DLD1 (cell line): ENCODE results near the gene SLC7A7.

Experiments
- in situ Hi-C: cut with HindIII; loops from 2 replicates; pipeline ENCODE4 v1.10.0; 2017; ENCODE audit warnings: low sequenced_read_pairs

Gene SLC7A7

DNA sequence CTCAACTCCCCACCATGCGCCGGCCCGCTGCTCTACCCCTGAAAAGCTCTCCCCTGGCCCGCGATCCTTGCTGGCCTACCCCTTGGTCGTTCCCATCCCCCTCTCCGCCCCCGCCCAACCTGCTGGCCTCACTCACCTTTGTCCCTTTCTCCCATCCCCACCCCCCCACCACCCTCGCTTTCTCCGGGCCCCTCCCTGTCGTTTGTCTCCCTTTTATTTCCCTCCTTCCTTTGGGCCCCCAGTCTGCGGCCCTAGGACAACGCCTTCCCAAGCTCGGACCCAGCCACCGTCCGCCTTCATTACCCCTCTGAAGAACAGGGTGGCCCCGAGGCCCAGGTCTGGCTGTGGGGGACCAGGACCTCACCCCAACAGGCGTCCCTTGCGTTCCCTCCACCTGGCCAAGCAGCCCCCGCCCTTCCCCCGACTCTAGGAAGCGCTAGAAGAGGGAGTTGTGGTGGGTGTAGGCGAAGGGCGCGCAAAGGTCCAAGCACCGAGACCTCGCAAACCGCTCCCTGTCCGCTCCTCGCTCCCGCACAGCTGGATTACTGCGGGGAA lies 6.9 kb upstream of the SLC7A7 start:
- in situ Hi-C loops = no loop called here

GRCh38 chr14:22821193-22822015 lies 6.2 kb upstream of the SLC7A7 start:
- in situ Hi-C loops = no loop called here

GRCh38 chr14:22820731-22821130 lies 5.5 kb upstream of the SLC7A7 start:
- in situ Hi-C loops = no loop called here

DNA sequence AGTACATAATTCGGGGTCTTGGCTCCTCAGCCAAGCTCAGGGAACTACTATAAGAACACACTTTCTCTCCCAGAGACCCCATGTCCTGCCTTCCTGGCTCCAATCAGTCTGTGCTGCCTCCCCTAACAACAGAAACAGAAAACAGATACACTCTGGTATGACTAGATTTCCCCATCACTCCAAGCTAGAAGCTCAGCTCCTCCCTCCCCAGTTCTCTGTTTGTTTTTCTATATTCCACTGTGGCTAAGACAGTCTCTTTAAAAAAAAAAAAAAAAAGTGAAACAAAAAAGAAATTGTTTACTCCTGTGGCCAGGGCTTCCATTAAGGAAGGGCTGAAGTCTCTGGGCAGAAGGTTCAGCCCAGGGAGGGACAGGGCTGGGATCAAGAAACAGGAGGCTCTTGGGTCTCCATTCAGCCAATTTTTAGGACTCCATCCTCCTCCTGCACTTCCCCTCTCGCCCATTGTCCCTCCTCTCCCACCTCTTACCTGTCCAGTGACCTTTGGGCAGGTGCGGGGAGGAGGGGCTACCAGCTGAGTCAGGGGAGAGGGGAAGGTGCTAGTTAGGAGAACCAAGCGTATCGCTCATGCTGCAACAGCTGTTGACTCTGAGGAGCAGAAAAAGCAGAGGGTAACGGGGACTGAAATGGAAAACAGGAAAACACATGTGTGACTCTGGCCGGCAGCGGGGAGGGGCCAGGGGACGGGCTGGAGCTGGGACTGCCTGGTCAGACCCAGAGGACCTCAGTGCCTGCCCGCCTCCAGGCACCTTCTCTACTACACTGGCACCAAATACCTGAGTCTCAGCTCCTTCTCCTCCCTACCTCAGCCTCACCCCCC lies 4.1 kb upstream of the SLC7A7 start:
- in situ Hi-C loops = no loop called here

DNA sequence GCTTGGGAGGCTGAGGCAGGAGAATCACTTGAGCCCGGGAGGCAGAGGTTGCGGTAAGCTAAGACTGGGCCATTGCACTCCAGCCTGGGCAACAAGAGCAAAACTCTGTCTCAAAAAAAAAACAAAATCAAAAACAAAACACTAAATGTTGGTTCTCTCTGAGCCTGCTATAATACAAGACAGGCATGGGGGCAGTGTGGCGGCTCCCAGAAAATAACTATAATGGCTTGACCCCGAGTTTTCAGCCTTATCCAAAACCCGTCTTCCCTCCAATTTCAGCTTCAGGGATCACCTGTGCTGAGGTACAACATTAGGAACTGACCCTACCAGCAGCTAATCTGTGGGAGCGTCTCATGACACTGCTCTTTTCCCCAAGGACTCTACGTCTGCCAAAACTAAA lies 862 bp downstream of the SLC7A7 start:
- in situ Hi-C loops = no loop called here

DNA sequence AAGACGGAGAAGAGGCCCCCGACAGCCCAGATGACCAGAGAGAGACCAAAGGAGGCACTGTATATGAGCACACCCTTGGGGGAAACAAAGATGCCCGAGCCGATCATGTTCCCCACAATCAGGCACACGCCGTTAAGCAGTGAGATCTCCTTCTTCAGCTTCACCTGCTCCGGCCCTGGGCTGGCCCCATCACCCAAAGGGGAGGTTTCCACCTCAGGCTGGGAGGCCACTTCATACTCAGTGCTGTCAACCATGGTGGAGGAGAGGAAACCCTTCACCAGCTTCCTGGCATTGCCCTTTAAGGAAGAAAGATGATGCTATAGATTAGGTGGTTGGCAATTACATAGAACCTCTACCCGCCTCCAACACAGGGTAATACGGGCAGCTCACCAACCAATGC lies 2.1 kb downstream of the SLC7A7 start:
- in situ Hi-C loops = no loop called here

GRCh38 chr14:22812744-22813143 lies 2.5 kb downstream of the SLC7A7 start:
- in situ Hi-C loops = no loop called here

GRCh38 chr14:22811722-22812121 lies 3.5 kb downstream of the SLC7A7 start:
- in situ Hi-C loops = no loop called here

DNA sequence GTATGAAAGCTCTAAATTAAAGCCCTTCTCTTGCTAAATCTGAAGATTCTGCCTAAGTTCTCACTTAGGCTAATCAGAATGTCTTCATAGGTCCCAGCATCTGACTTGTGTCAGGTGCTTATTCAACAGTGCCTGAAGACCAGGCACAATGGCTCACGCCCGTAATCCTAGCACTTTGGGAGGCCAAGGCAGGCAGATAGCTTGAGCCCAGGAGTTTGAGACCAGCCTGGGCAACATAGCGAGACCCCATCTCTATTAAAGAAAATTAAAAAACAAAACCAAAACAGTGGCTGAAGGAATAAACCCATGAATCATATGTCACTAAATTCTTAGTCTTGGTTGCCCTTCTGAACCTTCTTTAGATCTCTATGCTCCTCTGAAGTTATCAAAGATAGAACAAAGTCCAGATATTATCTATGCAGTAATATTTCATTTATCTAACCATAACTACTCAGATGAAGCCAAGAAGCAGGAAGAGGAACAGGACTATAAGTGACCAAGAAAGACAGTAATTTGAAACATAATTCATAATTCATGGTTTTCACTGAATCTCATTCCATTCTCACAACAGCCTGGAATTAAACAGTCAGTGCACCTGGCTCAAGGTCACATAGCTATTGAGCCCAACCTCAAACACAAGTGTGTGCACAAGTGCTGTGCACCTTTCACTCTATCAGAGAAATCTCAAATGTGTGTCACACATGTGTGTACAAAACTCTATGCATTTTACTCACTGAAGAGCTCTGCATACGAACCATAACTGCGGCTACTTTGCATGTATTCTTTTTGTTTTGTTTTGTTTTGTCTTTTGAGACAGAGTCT lies 6.6 kb downstream of the SLC7A7 start:
- in situ Hi-C loops = loop anchor here (10.0 kb wide), 1 partner anchor 224 kb away; the partner anchor contains the start of gene DAD1

DNA sequence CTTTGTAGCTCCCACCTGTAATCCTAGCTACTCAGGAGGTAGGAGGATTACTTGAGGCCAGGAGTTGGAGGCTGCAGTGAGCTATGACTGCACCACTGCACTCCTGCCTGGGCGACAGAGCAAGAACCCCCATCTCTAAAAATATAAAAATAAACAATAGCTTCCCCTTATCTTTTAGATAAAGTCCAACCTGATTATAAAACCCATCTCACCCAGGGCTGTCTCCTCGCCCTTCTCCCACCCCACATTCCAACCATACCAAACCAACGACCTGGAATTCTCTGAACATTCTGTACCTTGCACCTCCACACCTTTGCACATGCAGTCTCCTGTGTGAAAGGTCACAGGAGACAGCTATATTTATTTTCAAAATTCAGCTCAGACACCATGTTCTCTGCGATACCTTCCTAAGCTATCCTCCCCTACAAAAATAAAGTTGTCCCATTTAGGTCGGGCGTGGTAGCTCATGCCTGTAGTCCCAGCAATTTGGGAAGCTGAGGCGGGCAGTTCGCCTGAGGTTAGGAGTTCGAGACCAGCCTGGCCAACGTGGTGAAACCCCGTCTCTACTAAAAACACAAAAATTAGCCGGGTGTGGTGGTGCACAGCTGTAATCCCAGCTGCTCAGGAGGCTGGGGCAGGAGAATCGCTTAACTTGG lies 7.7 kb downstream of the SLC7A7 start:
- in situ Hi-C loops = loop anchor here (10.0 kb wide), 1 partner anchor 223 kb away; the partner anchor contains the start of gene DAD1

DNA sequence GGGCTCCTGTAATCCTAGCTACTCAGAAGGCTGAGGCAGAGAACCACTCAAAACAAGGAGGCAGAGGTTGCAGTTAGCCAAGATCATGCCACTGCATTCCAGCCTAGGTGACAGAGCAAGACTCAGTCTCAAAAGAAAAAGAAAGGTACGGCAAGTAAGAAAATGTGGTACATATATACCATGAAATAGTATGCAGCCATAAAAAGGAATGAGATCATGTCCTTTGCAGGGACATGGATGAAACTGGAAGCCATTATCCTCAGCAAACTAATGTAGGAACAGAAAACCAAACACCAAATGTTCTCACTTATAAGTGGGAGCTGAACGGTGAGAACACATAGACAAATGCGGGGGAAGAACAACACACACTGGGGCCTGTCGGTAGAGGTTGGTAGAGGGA lies 10.0 kb downstream of the SLC7A7 start:
- in situ Hi-C loops = loop anchor here (10.0 kb wide), 1 partner anchor 220 kb away; the partner anchor contains the start of gene DAD1

GRCh38 chr14:22803687-22803974 lies 11.6 kb downstream of the SLC7A7 start:
- in situ Hi-C loops = loop anchor here (10.0 kb wide), 1 partner anchor 219 kb away; the partner anchor contains the start of gene DAD1

DNA sequence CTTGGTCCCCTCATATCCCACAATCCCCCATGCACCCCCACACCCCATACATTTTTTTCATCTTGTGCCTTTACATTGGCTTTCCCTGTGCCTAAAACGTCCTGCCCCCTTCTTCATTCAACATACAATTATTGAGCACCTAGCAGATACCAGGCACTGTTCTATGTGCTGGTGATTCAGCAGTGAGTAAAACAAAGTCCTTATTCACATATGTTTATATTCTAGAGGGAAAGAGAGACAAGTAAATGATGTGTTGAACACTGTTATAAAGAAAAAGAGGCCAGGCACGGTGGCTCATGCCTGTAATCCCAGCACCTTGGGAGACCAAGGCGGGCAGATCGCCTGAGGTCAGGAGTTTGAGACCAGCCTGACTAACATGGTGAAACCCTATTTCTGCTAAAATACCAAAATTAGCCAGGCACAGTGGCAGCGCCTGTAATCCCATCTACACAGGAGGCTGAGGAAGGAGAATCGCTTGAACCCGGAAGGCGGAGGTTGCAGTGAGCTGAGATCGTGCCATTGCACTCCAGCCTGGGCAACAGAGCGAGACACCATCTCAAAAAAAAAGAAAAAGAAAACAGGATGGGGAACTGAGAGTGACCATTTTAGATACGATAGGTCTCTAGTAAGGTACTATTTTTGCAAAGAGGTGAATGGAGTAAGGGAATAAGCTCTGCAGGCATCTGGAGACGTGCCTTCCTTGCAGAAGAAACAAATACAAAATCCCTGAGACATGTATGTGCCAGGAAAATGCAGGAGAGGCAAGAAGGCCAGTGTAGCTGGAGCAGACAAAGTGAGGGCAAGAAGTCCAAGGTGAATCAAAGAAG lies 12.2 kb downstream of the SLC7A7 start:
- in situ Hi-C loops = loop anchor here (10.0 kb wide), 1 partner anchor 218 kb away; the partner anchor contains the start of gene DAD1

GRCh38 chr14:22801716-22802115 lies 13.5 kb downstream of the SLC7A7 start:
- in situ Hi-C loops = loop anchor here (10.0 kb wide), 1 partner anchor 217 kb away; the partner anchor contains the start of gene DAD1

GRCh38 chr14:22800346-22800745 lies 14.9 kb downstream of the SLC7A7 start:
- in situ Hi-C loops = loop anchor here (10.0 kb wide), 1 partner anchor 216 kb away; the partner anchor contains the start of gene DAD1

GRCh38 chr14:22798528-22798927 lies 16.7 kb downstream of the SLC7A7 start:
- in situ Hi-C loops = no loop called here

GRCh38 chr14:22797017-22797917 lies 18.0 kb downstream of the SLC7A7 start:
- in situ Hi-C loops = no loop called here

DNA sequence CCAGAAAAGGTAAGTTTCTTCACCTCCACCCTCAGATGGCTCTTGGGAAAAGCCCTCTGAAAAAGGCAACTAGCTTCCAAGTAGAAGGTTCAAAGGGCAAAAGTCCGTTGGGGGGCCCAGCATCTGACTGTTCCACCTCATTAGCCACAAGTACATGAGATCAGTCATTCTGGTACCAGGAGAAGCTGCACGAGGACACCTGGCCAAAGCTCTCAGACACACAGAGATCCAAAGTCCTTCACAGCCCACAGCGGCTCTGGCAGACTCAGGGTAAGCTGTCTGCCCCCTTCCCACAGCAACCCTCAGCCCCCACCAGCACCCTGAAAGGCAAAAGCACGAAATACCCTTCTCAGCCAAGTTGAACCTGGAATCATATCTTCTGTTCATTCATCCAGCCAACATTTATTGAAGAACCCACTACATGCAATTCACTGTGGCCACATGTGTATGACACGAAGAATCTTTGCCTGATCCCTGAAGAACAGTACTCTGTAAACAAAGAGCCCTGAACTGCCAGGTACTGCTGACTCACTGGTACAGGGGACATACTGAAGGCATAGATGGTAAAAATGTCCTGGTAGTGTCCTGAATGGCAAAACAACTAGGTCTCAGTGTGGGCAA lies 19.0 kb downstream of the SLC7A7 start:
- in situ Hi-C loops = no loop called here
